GM10266 (cell line): ENCODE data around the gene DYNLL1.
"Not testable (repeated sequence)": the region's sequence is repeated elsewhere in the genome, so short reads cannot be mapped to it uniquely, and the experiment has no call there.

Experiments
- DNase-seq: peaks from one replicate; pipeline ENCODE4 v3.0.0; 2012; ENCODE audit errors: extremely low spot score
- TF ChIP-seq, protein P1 (sequence below): IDR thresholded peaks from 2 replicates; pipeline ENCODE4 v1.5.1; 2012; ENCODE audit warnings: mild to moderate bottlenecking, low read depth; ENCODE audit not compliant: control insufficient read depth, insufficient read depth; ENCODE audit errors: missing control alignments

The DYNLL1 gene

DNA sequence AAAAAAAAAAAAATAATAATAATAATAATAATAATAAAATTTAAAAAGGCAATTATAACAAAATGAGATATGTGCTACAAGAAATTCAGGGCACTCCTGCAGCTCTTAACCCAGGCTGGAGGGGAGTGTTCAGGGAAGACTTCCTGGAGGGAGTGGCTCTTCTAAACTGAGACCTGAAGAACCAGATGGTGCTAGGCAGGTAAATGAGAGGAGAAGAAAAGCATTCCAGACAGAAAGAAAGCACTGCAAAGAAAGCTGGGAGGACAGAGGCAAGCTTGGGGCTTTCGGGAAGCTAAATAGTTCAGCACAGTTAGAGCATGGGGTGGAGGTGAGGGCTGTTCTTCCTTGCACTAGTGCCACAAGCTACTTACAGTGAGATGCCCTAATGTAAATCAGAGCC is 16.5 kb upstream of the DYNLL1 start:
- TF ChIP-seq, protein P1, sequence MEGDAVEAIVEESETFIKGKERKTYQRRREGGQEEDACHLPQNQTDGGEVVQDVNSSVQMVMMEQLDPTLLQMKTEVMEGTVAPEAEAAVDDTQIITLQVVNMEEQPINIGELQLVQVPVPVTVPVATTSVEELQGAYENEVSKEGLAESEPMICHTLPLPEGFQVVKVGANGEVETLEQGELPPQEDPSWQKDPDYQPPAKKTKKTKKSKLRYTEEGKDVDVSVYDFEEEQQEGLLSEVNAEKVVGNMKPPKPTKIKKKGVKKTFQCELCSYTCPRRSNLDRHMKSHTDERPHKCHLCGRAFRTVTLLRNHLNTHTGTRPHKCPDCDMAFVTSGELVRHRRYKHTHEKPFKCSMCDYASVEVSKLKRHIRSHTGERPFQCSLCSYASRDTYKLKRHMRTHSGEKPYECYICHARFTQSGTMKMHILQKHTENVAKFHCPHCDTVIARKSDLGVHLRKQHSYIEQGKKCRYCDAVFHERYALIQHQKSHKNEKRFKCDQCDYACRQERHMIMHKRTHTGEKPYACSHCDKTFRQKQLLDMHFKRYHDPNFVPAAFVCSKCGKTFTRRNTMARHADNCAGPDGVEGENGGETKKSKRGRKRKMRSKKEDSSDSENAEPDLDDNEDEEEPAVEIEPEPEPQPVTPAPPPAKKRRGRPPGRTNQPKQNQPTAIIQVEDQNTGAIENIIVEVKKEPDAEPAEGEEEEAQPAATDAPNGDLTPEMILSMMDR, result no peak
- DNase-seq, result no peak

DNA sequence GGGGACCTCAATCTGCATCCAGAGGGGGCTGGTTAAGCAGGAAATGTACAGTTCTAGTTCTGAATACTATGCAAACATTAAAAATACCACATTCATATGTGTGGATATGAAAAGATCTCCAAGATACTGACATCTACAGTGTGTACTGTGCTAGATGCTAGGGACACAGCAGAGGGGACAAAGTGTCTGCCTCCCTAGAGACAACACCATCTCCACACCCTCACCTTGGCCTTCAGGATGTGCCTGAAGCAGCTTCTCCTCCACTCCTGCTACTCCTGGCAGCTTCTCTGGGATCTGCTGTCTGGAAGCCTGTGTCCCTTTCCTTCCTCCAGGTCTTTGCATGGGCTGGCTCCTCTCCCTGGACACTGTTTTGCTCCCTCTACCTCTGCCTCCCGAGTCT is 15.7 kb upstream of the DYNLL1 start:
- TF ChIP-seq, protein P1, result no peak

GRCh38 chr12:120481022-120481767 is 14.7 kb upstream of the DYNLL1 start:
- DNase-seq, result no peak
- TF ChIP-seq, protein P1, result no peak

More for the DNA sequence above, 15.7 kb upstream of the DYNLL1 start:
- DNase-seq, result no peak

GRCh38 chr12:120483621-120484020 is 12.3 kb upstream of the DYNLL1 start:
- DNase-seq, result no peak
- TF ChIP-seq, protein P1, result no peak

GRCh38 chr12:120485961-120486881 is 9.7 kb upstream of the DYNLL1 start:
- TF ChIP-seq, protein P1, result no peak
- no peak for DNase-seq

DNA sequence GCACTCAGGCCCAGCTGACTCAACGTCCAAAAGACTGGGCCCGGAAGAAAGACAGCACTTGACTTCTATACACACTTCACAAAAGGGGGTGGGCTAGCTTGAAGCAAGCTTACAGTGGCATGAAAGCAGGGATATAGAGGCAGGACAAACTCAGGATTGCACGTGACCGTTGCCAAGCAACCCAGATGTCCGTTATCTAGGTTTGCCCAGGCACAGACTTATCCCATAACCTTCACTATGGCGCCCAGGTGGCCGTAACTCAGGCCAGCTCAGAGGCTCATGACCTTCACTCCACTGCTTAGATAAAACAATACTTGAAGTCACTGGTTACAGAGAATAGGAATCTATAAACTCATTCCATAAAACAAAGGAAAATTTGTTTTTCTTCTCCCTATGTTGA is 8.4 kb upstream of the DYNLL1 start:
- DNase-seq, result not testable (repeated sequence)

- DNase-seq, result no peak
- TF ChIP-seq, protein P1, result no peak
Observed at GRCh38 chr12:120488057-120488640, 7.8 kb upstream of the DYNLL1 start.
